ENCODE measurements around the gene CD209. TPM values are rescaled to one million over a fixed set of nuclear protein-coding genes. Genes with fewer than 3 reads are reported as not detected.
A peak's percentile ranks its signal among the peaks of the same experiment; 100 is the strongest.

The CD209 gene
- polyA plus RNA-seq, 3 donors, result 1.1 to 2.1 (median 1.8) TPM

DNA sequence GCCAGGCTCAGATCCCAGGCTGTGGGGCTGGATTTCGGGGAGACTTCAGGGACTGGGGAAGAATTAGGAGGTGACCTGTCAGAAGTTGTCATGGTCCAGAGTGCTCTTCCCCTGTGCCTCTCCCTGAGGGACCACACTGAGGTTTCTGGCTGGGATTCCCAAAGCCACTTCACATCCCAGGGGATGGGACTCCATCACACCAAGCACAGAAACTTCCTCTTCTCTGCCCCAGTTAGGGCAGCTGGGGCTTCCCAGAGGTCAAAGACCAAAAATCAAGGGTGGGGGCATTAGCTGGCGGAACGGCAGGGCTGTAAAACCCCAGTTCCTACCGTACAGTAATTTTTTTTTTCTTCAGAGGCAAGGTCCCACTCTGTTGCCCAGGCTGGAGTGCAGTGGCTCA, 52.8 kb downstream of the CD209 start:
- H2AFZ ChIP-seq (ENCODE audit: insufficient read depth, low read depth, low read length, poor library complexity, severe bottlenecking), result peak overlapping the region; percentile 35
- no peak overlapping the region for H3K4me3 Mint-ChIP-seq
- peak overlapping the region in 2 of 7 donors; percentile 15 to 78 for H3K27ac Mint-ChIP-seq
- H3K79me2 ChIP-seq (ENCODE audit: insufficient read depth, low read length), result no peaks in the 10 kb centered on the region
- no peaks in the 10 kb centered on the region for H4K20me1 ChIP-seq (ENCODE audit: insufficient read depth, low read length)
- H3K4me1 ChIP-seq (ENCODE audit: control insufficient read depth in 1 of 2, insufficient read depth in 2 of 2, low read length in 2 of 2), result peaks cover 21 to 28% of the 10 kb centered on the region in 2 donors
- H3K36me3 ChIP-seq (replicated peaks in 1 of 2; ENCODE audit: control insufficient read depth in 1 of 2, insufficient read depth in 2 of 2, low read length in 2 of 2), result no peaks in the 10 kb centered on the region
- H3K4me1 Mint-ChIP-seq, result peaks cover 28% of the 10 kb centered on the region
- no peaks in the 10 kb centered on the region for H3K9me3 ChIP-seq (replicated peaks in 1 of 2; ENCODE audit: control insufficient read depth in 1 of 2, insufficient read depth in 1 of 2, low read length in 2 of 2)
- no peaks in the 10 kb centered on the region for H3K27me3 ChIP-seq (ENCODE audit: control insufficient read depth in 2 of 2, insufficient read depth in 2 of 2, low read length in 2 of 2)
- 59% methylated on average over 3 of the region's 4 CpGs for whole genome bisulfite sequencing (ENCODE audit: insufficient coverage)
- H3K27ac ChIP-seq (ENCODE audit: low read depth in 1 of 2, low read length in 2 of 2), result no peak overlapping the region
- H3K36me3 Mint-ChIP-seq, result no peaks in the 10 kb centered on the region
- H3K9me3 Mint-ChIP-seq, result no peaks in the 10 kb centered on the region
- H3K4me2 ChIP-seq (replicated peaks; ENCODE audit: extremely low read depth, low read length, poor library complexity, severe bottlenecking), result no peak overlapping the region
- intact Hi-C loops (cut with micrococcal nuclease), result no loop called here
- no peak overlapping the region for H3K9ac ChIP-seq (ENCODE audit: insufficient read depth, low read length, poor library complexity, severe bottlenecking)
- peak in 1 of 3 donors; percentile 40 for DNase-seq
- TF ChIP-seq, protein P1, sequence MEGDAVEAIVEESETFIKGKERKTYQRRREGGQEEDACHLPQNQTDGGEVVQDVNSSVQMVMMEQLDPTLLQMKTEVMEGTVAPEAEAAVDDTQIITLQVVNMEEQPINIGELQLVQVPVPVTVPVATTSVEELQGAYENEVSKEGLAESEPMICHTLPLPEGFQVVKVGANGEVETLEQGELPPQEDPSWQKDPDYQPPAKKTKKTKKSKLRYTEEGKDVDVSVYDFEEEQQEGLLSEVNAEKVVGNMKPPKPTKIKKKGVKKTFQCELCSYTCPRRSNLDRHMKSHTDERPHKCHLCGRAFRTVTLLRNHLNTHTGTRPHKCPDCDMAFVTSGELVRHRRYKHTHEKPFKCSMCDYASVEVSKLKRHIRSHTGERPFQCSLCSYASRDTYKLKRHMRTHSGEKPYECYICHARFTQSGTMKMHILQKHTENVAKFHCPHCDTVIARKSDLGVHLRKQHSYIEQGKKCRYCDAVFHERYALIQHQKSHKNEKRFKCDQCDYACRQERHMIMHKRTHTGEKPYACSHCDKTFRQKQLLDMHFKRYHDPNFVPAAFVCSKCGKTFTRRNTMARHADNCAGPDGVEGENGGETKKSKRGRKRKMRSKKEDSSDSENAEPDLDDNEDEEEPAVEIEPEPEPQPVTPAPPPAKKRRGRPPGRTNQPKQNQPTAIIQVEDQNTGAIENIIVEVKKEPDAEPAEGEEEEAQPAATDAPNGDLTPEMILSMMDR (IDR thresholded peaks at IDR 0.05), result no peak
- H3K4me3 ChIP-seq (replicated peaks in 1 of 3; ENCODE audit: low read depth in 2 of 3, low read length in 3 of 3), result no peak overlapping the region
- peaks cover 0 to 10% (median 6%) of the 10 kb centered on the region in 3 donors for H3K27me3 Mint-ChIP-seq (ENCODE audit: low read depth in 3 of 3)

DNA sequence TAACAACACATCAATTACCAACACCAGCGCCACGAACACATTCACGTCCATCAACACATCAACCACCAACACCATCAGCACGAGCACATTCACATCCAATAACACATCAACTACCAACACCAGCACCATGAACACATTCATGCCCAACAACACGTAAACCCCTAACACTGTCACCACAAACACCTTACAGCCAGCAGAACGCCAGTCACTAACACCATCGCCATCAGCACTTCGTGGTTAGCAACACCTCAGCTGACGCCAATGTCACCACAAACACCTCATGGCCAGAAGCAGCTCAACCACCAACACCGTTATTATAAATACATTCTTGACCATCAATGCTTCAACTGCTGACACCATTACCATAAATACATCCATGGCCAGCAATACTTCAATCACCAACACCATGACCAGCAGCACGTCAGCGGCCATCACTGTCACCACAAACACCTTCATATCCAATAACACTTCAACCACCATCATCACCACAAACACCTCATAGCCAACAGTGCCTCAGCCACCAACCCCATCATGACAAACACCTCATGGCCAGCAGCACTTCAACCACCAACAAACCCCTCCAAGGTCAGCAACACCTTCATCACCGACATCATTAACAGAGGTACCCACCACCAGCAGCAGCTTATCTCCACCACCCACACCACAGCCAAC, 54.8 kb downstream of the CD209 start:
- no peaks in the 10 kb centered on the region for H3K36me3 Mint-ChIP-seq
- peaks cover 19 to 24% of the 10 kb centered on the region in 2 donors for H3K4me1 ChIP-seq (ENCODE audit: control insufficient read depth in 1 of 2, insufficient read depth in 2 of 2, low read length in 2 of 2)
- H3K4me2 ChIP-seq (replicated peaks; ENCODE audit: extremely low read depth, low read length, poor library complexity, severe bottlenecking), result no peak overlapping the region

More for the DNA sequence above, 54.8 kb downstream of the CD209 start:
- TF ChIP-seq, protein P1 (IDR thresholded peaks at IDR 0.05), result no peak
- Histone ChIP-seq H3K27ac (ENCODE audit: low read depth in 1 of 2, low read length in 2 of 2) (no peak overlapping the region), H3K36me3 (replicated peaks in 1 of 2; ENCODE audit: control insufficient read depth in 1 of 2, insufficient read depth in 2 of 2, low read length in 2 of 2) (no peaks in the 10 kb centered on the region), H3K4me3 (replicated peaks in 1 of 3; ENCODE audit: low read depth in 2 of 3, low read length in 3 of 3) (no peak overlapping the region), H3K9me3 (replicated peaks in 1 of 2; ENCODE audit: control insufficient read depth in 1 of 2, insufficient read depth in 1 of 2, low read length in 2 of 2) (no peaks in the 10 kb centered on the region), H2AFZ (ENCODE audit: insufficient read depth, low read depth, low read length, poor library complexity, severe bottlenecking) (no peak overlapping the region), H3K9ac (ENCODE audit: insufficient read depth, low read length, poor library complexity, severe bottlenecking) (no peak overlapping the region), H3K27me3 (ENCODE audit: control insufficient read depth in 2 of 2, insufficient read depth in 2 of 2, low read length in 2 of 2) (no peaks in the 10 kb centered on the region), H3K79me2 (ENCODE audit: insufficient read depth, low read length) (no peaks in the 10 kb centered on the region), H4K20me1 (ENCODE audit: insufficient read depth, low read length) (no peaks in the 10 kb centered on the region)
- intact Hi-C loops (cut with micrococcal nuclease), result no loop called here
- no peak for DNase-seq
- Mint-ChIP-seq H3K27ac (no peak overlapping the region), H3K27me3 (ENCODE audit: low read depth in 3 of 3) (peaks cover 0 to 6% (median 6%) of the 10 kb centered on the region in 3 donors), H3K4me1 (peaks cover 25% of the 10 kb centered on the region), H3K4me3 (no peak overlapping the region), H3K9me3 (peaks cover 0 to 5% (median 0%) of the 10 kb centered on the region in 7 donors)
- 96% methylated on average over 13 of the region's 13 CpGs for WGBS (ENCODE audit: insufficient coverage)

Measured in CD14-positive monocyte (primary cell).